Heart right ventricle (tissue), 16 donors: ENCODE data around the gene KLK3. TPM values are rescaled to one million over a fixed set of nuclear protein-coding genes. Genes with fewer than 3 reads are reported as not detected.

ENCODE experiments used
- ATAC-seq, 8 donors: fragments of 200-7000 bp; cut with Tn5 transposase; one replicate each; pipeline ENCODE4 v1.9.1; 2020; ENCODE audit warnings: mild to moderate bottlenecking in 8 of 8, moderate library complexity in 8 of 8, moderate number of reproducible peaks in 1 of 8
- DNase-seq, 2 donors: peaks; one replicate each; pipeline ENCODE4 v3.0.0-alpha.2; 2020
- H3K27ac ChIP-seq, 10 donors: fragments of 200-600 bp; sonication (generic) in 2 of 10; one replicate each; pipeline versions ENCODE4 v1.5.0 to v1.8.0; 2020 to 2022; ENCODE audit warnings: mild to moderate bottlenecking in 3 of 10
- H3K27me3 ChIP-seq, 7 donors: fragments of 200-600 bp; one replicate each; pipeline ENCODE4 v1.8.0; 2021 to 2022; ENCODE audit warnings: mild to moderate bottlenecking in 2 of 7
- H3K36me3 ChIP-seq, 9 donors: fragments of 200-600 bp; sonication (generic) in 1 of 9; one replicate each; pipeline versions ENCODE4 v1.5.0 to v1.8.0; 2020 to 2022; ENCODE audit warnings: mild to moderate bottlenecking in 2 of 9
- H3K4me1 ChIP-seq, 9 donors: fragments of 200-600 bp; sonication (generic) in 1 of 9; one replicate each; pipeline versions ENCODE4 v1.5.0 to v1.8.0; 2020 to 2022; ENCODE audit warnings: mild to moderate bottlenecking in 4 of 9
- H3K4me3 ChIP-seq, 10 donors: fragments of 200-600 bp; sonication (generic) in 2 of 10; one replicate each; pipeline versions ENCODE4 v1.5.0 to v1.8.0; 2020 to 2022; ENCODE audit warnings: mild to moderate bottlenecking in 7 of 10, moderate library complexity in 2 of 10
- H3K9me3 ChIP-seq, 11 donors: fragments of 200-600 bp in 10 of 11; sonication (generic) in 2 of 11; one replicate each; pipeline versions ENCODE4 v1.5.0 to v1.8.0; 2013 to 2022; ENCODE audit warnings: mild to moderate bottlenecking in 2 of 11, control low read depth in 1 of 11, moderate library complexity in 1 of 11
- CTCF ChIP-seq, 9 donors: fragments of 200-600 bp; sonication (generic) in 2 of 9; IDR thresholded peaks; one replicate each; pipeline versions ENCODE4 v1.5.0 to v1.8.0; 2021 to 2022; ENCODE audit warnings: antibody characterized with exemption in 9 of 9, mild to moderate bottlenecking in 5 of 9, moderate library complexity in 1 of 9
- WGBS, 2 donors: extraction: QIAGEN DNeasy Blood & Tissue Kit; methylation state at CpG; one replicate each; pipeline ENCODE4 v1.1.7; 2013; ENCODE audit warnings: inconsistent platforms in 1 of 2; 5-methylcytosine and 5-hydroxymethylcytosine counted together
- intact Hi-C, 10 donors: fragments of 100-400 bp; cut with DNase I; formaldehyde crosslinking; loops; one replicate each; pipeline versions ENCODE4 v1.11.1 to v1.14.2; 2022
- polyA plus RNA-seq, 2 donors: library from polyadenylated mRNA; stranded (reverse); fragments of 200-250 nt; gene quantifications; one replicate each; pipeline ENCODE4 v1.2.3, GENCODE V29; 2013
- total RNA-seq, 10 donors: library from RNA; stranded (reverse); fragmentation: NEBNext Ultra II Directional in 3 of 10; extraction: Animal tissue kit (Norgen Biotek cat#: 25700) in 3 of 10; gene quantifications; one replicate each; pipeline versions ENCODE4 v1.2.1 to v1.2.4, GENCODE V29; 2021 to 2023
- donor health status: Arrhythmogenic right ventricular cardiomyopathy.
- donor health status: ischemic (EF 13 %, LVEDD 7.1; RV severe dilation, severe dysfunction).
- donor health status: healthy with polysubstance abuse.
- donor health status: DM: no; HTN: yes; CAD: no.
- donor health status: DM: no; HTN: no; CAD: no.
- donor health status: ischemic (EF 25% LVEDD 6.9; RV normal size, moderate dysfunction).
- donor health status: ischemic (EF 25% LVEDD 5.7; RV mildly dilated, moderate dysfunction).
- donor health status: healthy.
- donor health status: DM: yes; HTN: yes; CAD: no.
- donor health status: Ischemic cardiomyopathy.
- donor health status: ischemic (EF 35%, LVEDD 5.7; RV mildly dilated, moderate dysfunction).
- donor health status: nonischemic (EF 11% LVEDD 7.7; RV severe dilation, severe dysfunction).
- donor health status: DM: yes; HTN: yes; CAD: no.
- donor health status: PGD.
- donor health status: ischemic (EF 29% LVEDD 5.4; RV normal size, mild dysfunction).
- donor health status: nonischemic (EF 23%, LVEDD 6.1; RV moderate dilation, normal function).

The KLK3 gene
- total and polyA plus RNA-seq, 12 donors = not detected

- Histone ChIP-seq H3K4me3 (no peak overlapping the region), H3K27ac (no peak overlapping the region), H3K9me3 (no peaks in the 10 kb centered on the region), H3K4me1 (no peaks in the 10 kb centered on the region), H3K27me3 (peaks cover 0 to 85% (median 71%) of the 10 kb centered on the region in 7 donors), H3K36me3 (no peaks in the 10 kb centered on the region)
- DNase-seq = no peak
- 35 to 39% methylated on average over 9 of the region's 9 CpGs for WGBS, 2 donors
- no peak for ATAC-seq
- intact Hi-C loops = no loop called here
- no peak for TF ChIP-seq CTCF (IDR thresholded peaks at IDR 0.05)
These were observed 21.2 kb downstream of the KLK3 start for GRCh38 chr19:50875795-50876422.

GRCh38 chr19:50876456-50876855 lies 21.7 kb downstream of the KLK3 start:
- Histone ChIP-seq H3K4me3 (no peak overlapping the region), H3K9me3 (no peaks in the 10 kb centered on the region), H3K4me1 (no peaks in the 10 kb centered on the region), H3K27me3 (peaks cover 0 to 83% (median 75%) of the 10 kb centered on the region in 7 donors), H3K27ac (no peak overlapping the region), H3K36me3 (no peaks in the 10 kb centered on the region)
- ATAC-seq (no peak), DNase-seq (no peak)
- TF ChIP-seq CTCF (IDR thresholded peaks at IDR 0.05) = no peak
- intact Hi-C loops = no loop called here
- 59 to 60% methylated on average over 7 of the region's 7 CpGs for WGBS, 2 donors

- ATAC-seq (no peak), DNase-seq (no peak)
- no peaks in the 10 kb centered on the region for H3K9me3 ChIP-seq
- no peak overlapping the region for H3K27ac ChIP-seq
- H3K36me3 ChIP-seq = no peaks in the 10 kb centered on the region
- no peaks in the 10 kb centered on the region for H3K4me1 ChIP-seq
- H3K4me3 ChIP-seq = no peak overlapping the region
- no peak for TF ChIP-seq CTCF (IDR thresholded peaks at IDR 0.05)
- peaks cover 0 to 86% (median 70%) of the 10 kb centered on the region in 7 donors for H3K27me3 ChIP-seq
- intact Hi-C loops = no loop called here
- WGBS, 2 donors = 20 to 25% methylated on average over 8 of the region's 8 CpGs
These were observed 22.6 kb downstream of the KLK3 start for GRCh38 chr19:50877338-50877737.

GRCh38 chr19:50878851-50879250 lies 24.1 kb downstream of the KLK3 start:
- DNase-seq (no peak), ATAC-seq (no peak)
- 47 to 57% methylated on average over 5 of the region's 5 CpGs for WGBS, 2 donors
- TF ChIP-seq CTCF (IDR thresholded peaks at IDR 0.05) = no peak
- H3K27me3 ChIP-seq = peaks cover 0 to 76% (median 61%) of the 10 kb centered on the region in 7 donors
- no peak overlapping the region for H3K27ac ChIP-seq
- no peaks in the 10 kb centered on the region for H3K36me3 ChIP-seq
- H3K4me3 ChIP-seq = no peak overlapping the region
- intact Hi-C loops = no loop called here
- no peaks in the 10 kb centered on the region for H3K4me1 ChIP-seq
- no peaks in the 10 kb centered on the region for H3K9me3 ChIP-seq
